ENCODE measurements around the gene ZNG1C. TPM values are rescaled to one million over a fixed set of nuclear protein-coding genes. Genes with fewer than 3 reads are reported as not detected.
"Not testable (repeated sequence)": the region's sequence is repeated elsewhere in the genome, so short reads cannot be mapped to it uniquely, and the experiment has no call there.

ZNG1C gene
- total RNA-seq, 1 donor from 2014 or later, result 28.1 TPM

- H3K9me3 Mint-ChIP-seq (ENCODE audit: unreplicated experiment); H4K20me1 ChIP-seq (ENCODE audit: insufficient read depth, low read length); H3K79me2 ChIP-seq (ENCODE audit: insufficient read depth, low read length); H3K27ac ChIP-seq (ENCODE audit: low read depth, low read length); H3K36me3 Mint-ChIP-seq (ENCODE audit: low read depth, unreplicated experiment); H3K27ac Mint-ChIP-seq (ENCODE audit: unreplicated experiment); H3K4me3 ChIP-seq (ENCODE audit: insufficient read depth, low read depth, low read length); H3K36me3 ChIP-seq (ENCODE audit: insufficient read depth, low read length); H3K4me3 Mint-ChIP-seq (ENCODE audit: unreplicated experiment); H3K27me3 ChIP-seq (ENCODE audit: insufficient read depth, low read length); H3K9ac ChIP-seq (ENCODE audit: low read length); H3K9me3 ChIP-seq (ENCODE audit: insufficient read depth, low read depth, low read length); H3K4me1 Mint-ChIP-seq (ENCODE audit: low read depth, unreplicated experiment); H3K4me2 ChIP-seq (ENCODE audit: low read length); FAIRE-seq; H3K4me1 ChIP-seq (ENCODE audit: insufficient read depth, low read length); H3K27me3 Mint-ChIP-seq (ENCODE audit: low read depth, unreplicated experiment); DNase-seq (ENCODE audit: low read depth); H2AFZ ChIP-seq (ENCODE audit: low read depth, low read length): not testable (repeated sequence)
Measured at GRCh38 chr9:68318209-68318608, 76.4 kb downstream of the ZNG1C start.

GRCh38 chr9:68323749-68324148 lies 82.0 kb downstream of the ZNG1C start:
- not testable (repeated sequence) for H3K27ac ChIP-seq (ENCODE audit: low read depth, low read length); H3K4me1 Mint-ChIP-seq (ENCODE audit: low read depth, unreplicated experiment); H3K36me3 ChIP-seq (ENCODE audit: insufficient read depth, low read length); H2AFZ ChIP-seq (ENCODE audit: low read depth, low read length); H3K36me3 Mint-ChIP-seq (ENCODE audit: low read depth, unreplicated experiment); H3K9ac ChIP-seq (ENCODE audit: low read length); H3K27ac Mint-ChIP-seq (ENCODE audit: unreplicated experiment); H3K4me3 Mint-ChIP-seq (ENCODE audit: unreplicated experiment); H3K79me2 ChIP-seq (ENCODE audit: insufficient read depth, low read length); H3K4me3 ChIP-seq (ENCODE audit: insufficient read depth, low read depth, low read length); H3K4me2 ChIP-seq (ENCODE audit: low read length); H3K4me1 ChIP-seq (ENCODE audit: insufficient read depth, low read length); DNase-seq (ENCODE audit: low read depth); H3K9me3 Mint-ChIP-seq (ENCODE audit: unreplicated experiment); H3K27me3 Mint-ChIP-seq (ENCODE audit: low read depth, unreplicated experiment); H3K9me3 ChIP-seq (ENCODE audit: insufficient read depth, low read depth, low read length); H3K27me3 ChIP-seq (ENCODE audit: insufficient read depth, low read length); H4K20me1 ChIP-seq (ENCODE audit: insufficient read depth, low read length); FAIRE-seq

- not testable (repeated sequence) for H3K36me3 ChIP-seq (ENCODE audit: insufficient read depth, low read length); H3K4me1 Mint-ChIP-seq (ENCODE audit: low read depth, unreplicated experiment); H3K36me3 Mint-ChIP-seq (ENCODE audit: low read depth, unreplicated experiment); FAIRE-seq; H3K27ac Mint-ChIP-seq (ENCODE audit: unreplicated experiment); DNase-seq (ENCODE audit: low read depth); H4K20me1 ChIP-seq (ENCODE audit: insufficient read depth, low read length); H3K79me2 ChIP-seq (ENCODE audit: insufficient read depth, low read length); H3K4me2 ChIP-seq (ENCODE audit: low read length); H3K9ac ChIP-seq (ENCODE audit: low read length); H3K4me1 ChIP-seq (ENCODE audit: insufficient read depth, low read length); H3K27me3 ChIP-seq (ENCODE audit: insufficient read depth, low read length); H3K27ac ChIP-seq (ENCODE audit: low read depth, low read length); H2AFZ ChIP-seq (ENCODE audit: low read depth, low read length); H3K4me3 ChIP-seq (ENCODE audit: insufficient read depth, low read depth, low read length); H3K9me3 ChIP-seq (ENCODE audit: insufficient read depth, low read depth, low read length); H3K4me3 Mint-ChIP-seq (ENCODE audit: unreplicated experiment); H3K9me3 Mint-ChIP-seq (ENCODE audit: unreplicated experiment); H3K27me3 Mint-ChIP-seq (ENCODE audit: low read depth, unreplicated experiment)
Measured at GRCh38 chr9:68324518-68324917, 82.7 kb downstream of the ZNG1C start.

GRCh38 chr9:68329106-68329505 lies 87.3 kb downstream of the ZNG1C start:
- not testable (repeated sequence) for H3K4me1 ChIP-seq (ENCODE audit: insufficient read depth, low read length); H3K27me3 ChIP-seq (ENCODE audit: insufficient read depth, low read length); FAIRE-seq; H3K36me3 Mint-ChIP-seq (ENCODE audit: low read depth, unreplicated experiment); H3K4me2 ChIP-seq (ENCODE audit: low read length); H3K79me2 ChIP-seq (ENCODE audit: insufficient read depth, low read length); H3K36me3 ChIP-seq (ENCODE audit: insufficient read depth, low read length); H3K27ac ChIP-seq (ENCODE audit: low read depth, low read length); H3K9me3 Mint-ChIP-seq (ENCODE audit: unreplicated experiment); H3K9ac ChIP-seq (ENCODE audit: low read length); H2AFZ ChIP-seq (ENCODE audit: low read depth, low read length); H4K20me1 ChIP-seq (ENCODE audit: insufficient read depth, low read length); H3K27me3 Mint-ChIP-seq (ENCODE audit: low read depth, unreplicated experiment); H3K4me3 Mint-ChIP-seq (ENCODE audit: unreplicated experiment); H3K9me3 ChIP-seq (ENCODE audit: insufficient read depth, low read depth, low read length); H3K4me3 ChIP-seq (ENCODE audit: insufficient read depth, low read depth, low read length); DNase-seq (ENCODE audit: low read depth); H3K4me1 Mint-ChIP-seq (ENCODE audit: low read depth, unreplicated experiment); H3K27ac Mint-ChIP-seq (ENCODE audit: unreplicated experiment)

- not testable (repeated sequence) for H3K9me3 Mint-ChIP-seq (ENCODE audit: unreplicated experiment); H3K36me3 ChIP-seq (ENCODE audit: insufficient read depth, low read length); H3K4me3 Mint-ChIP-seq (ENCODE audit: unreplicated experiment); H3K4me3 ChIP-seq (ENCODE audit: insufficient read depth, low read depth, low read length); H3K36me3 Mint-ChIP-seq (ENCODE audit: low read depth, unreplicated experiment); FAIRE-seq; DNase-seq (ENCODE audit: low read depth); H3K4me1 ChIP-seq (ENCODE audit: insufficient read depth, low read length); H3K9me3 ChIP-seq (ENCODE audit: insufficient read depth, low read depth, low read length); H3K27ac Mint-ChIP-seq (ENCODE audit: unreplicated experiment); H3K9ac ChIP-seq (ENCODE audit: low read length); H3K4me2 ChIP-seq (ENCODE audit: low read length); H3K4me1 Mint-ChIP-seq (ENCODE audit: low read depth, unreplicated experiment); H3K27me3 Mint-ChIP-seq (ENCODE audit: low read depth, unreplicated experiment); H4K20me1 ChIP-seq (ENCODE audit: insufficient read depth, low read length); H2AFZ ChIP-seq (ENCODE audit: low read depth, low read length); H3K27me3 ChIP-seq (ENCODE audit: insufficient read depth, low read length); H3K79me2 ChIP-seq (ENCODE audit: insufficient read depth, low read length); H3K27ac ChIP-seq (ENCODE audit: low read depth, low read length)
Measured at GRCh38 chr9:68330531-68331173, 88.9 kb downstream of the ZNG1C start.

GRCh38 chr9:68332122-68332521 lies 90.3 kb downstream of the ZNG1C start:
- not testable (repeated sequence) for H3K27ac Mint-ChIP-seq (ENCODE audit: unreplicated experiment); H3K4me2 ChIP-seq (ENCODE audit: low read length); H3K9me3 ChIP-seq (ENCODE audit: insufficient read depth, low read depth, low read length); DNase-seq (ENCODE audit: low read depth); H3K36me3 Mint-ChIP-seq (ENCODE audit: low read depth, unreplicated experiment); H3K36me3 ChIP-seq (ENCODE audit: insufficient read depth, low read length); H3K4me1 Mint-ChIP-seq (ENCODE audit: low read depth, unreplicated experiment); H3K27me3 ChIP-seq (ENCODE audit: insufficient read depth, low read length); H4K20me1 ChIP-seq (ENCODE audit: insufficient read depth, low read length); H3K79me2 ChIP-seq (ENCODE audit: insufficient read depth, low read length); H3K4me1 ChIP-seq (ENCODE audit: insufficient read depth, low read length); H2AFZ ChIP-seq (ENCODE audit: low read depth, low read length); FAIRE-seq; H3K9me3 Mint-ChIP-seq (ENCODE audit: unreplicated experiment); H3K9ac ChIP-seq (ENCODE audit: low read length); H3K27ac ChIP-seq (ENCODE audit: low read depth, low read length); H3K4me3 ChIP-seq (ENCODE audit: insufficient read depth, low read depth, low read length); H3K4me3 Mint-ChIP-seq (ENCODE audit: unreplicated experiment); H3K27me3 Mint-ChIP-seq (ENCODE audit: low read depth, unreplicated experiment)

All from astrocyte (in vitro differentiated cells and primary cell).